Skeletal muscle satellite cell (primary cell): ENCODE data around the gene KLRC2.
A peak's percentile ranks its signal among the peaks of the same experiment; 100 is the strongest.
"Not testable (repeated sequence)": the region's sequence is repeated elsewhere in the genome, so short reads cannot be mapped to it uniquely, and the experiment has no call there.

Source experiments
- H3K27me3 ChIP-seq: 2 replicates; pipeline ENCODE4 v1.7.0; 2013; ENCODE audit warnings: low read length; ENCODE audit not compliant: control insufficient read depth, insufficient read depth
- H3K36me3 ChIP-seq: 2 replicates; pipeline ENCODE4 v1.7.0; 2013; ENCODE audit warnings: mild to moderate bottlenecking, control low read depth, low read length; ENCODE audit not compliant: insufficient read depth
- H3K4me1 ChIP-seq: 2 replicates; pipeline ENCODE4 v1.7.0; 2013; ENCODE audit warnings: low read length; ENCODE audit not compliant: control insufficient read depth, insufficient read depth
- H3K4me2 ChIP-seq: 2 replicates; pipeline ENCODE4 v1.7.0; 2013; ENCODE audit warnings: mild to moderate bottlenecking, low read length
- H3K4me3 ChIP-seq: 2 replicates; pipeline ENCODE4 v1.7.0; 2013; ENCODE audit warnings: low read length
- H3K9ac ChIP-seq: 2 replicates; pipeline ENCODE4 v1.7.0; 2013; ENCODE audit warnings: mild to moderate bottlenecking, low read depth, low read length, moderate library complexity
- H3K9me3 ChIP-seq: replicated peaks from 2 replicates; pipeline ENCODE4 v1.7.0; 2013; ENCODE audit warnings: mild to moderate bottlenecking, control low read depth, low read length

KLRC2 gene

GRCh38 chr12:10388624-10389413, 47.0 kb downstream of the KLRC2 start:
- Histone ChIP-seq H3K27me3 (no peaks in the 10 kb centered on the region), H3K9ac (no peak overlapping the region), H3K9me3 (no peaks in the 10 kb centered on the region), H3K4me1 (peaks cover 44% of the 10 kb centered on the region), H3K4me3 (no peak overlapping the region), H3K4me2 (no peak overlapping the region), H3K36me3 (no peaks in the 10 kb centered on the region)

GRCh38 chr12:10387498-10387897, 48.3 kb downstream of the KLRC2 start:
- H3K4me1 ChIP-seq = peaks cover 36% of the 10 kb centered on the region
- H3K9ac ChIP-seq, H3K27me3 ChIP-seq, H3K4me3 ChIP-seq, H3K36me3 ChIP-seq, H3K9me3 ChIP-seq, H3K4me2 ChIP-seq: not testable (repeated sequence)

- Histone ChIP-seq H3K4me3 (no peak overlapping the region), H3K9me3 (no peaks in the 10 kb centered on the region), H3K4me1 (peaks cover 29% of the 10 kb centered on the region), H3K27me3 (no peaks in the 10 kb centered on the region), H3K4me2 (no peak overlapping the region), H3K9ac (no peak overlapping the region), H3K36me3 (no peaks in the 10 kb centered on the region)
These were observed 49.0 kb downstream of the KLRC2 start for GRCh38 chr12:10386857-10387256.

GRCh38 chr12:10385166-10385613, 50.6 kb downstream of the KLRC2 start:
- Histone ChIP-seq H3K9me3 (no peaks in the 10 kb centered on the region), H3K36me3 (no peaks in the 10 kb centered on the region), H3K4me1 (peaks cover 25% of the 10 kb centered on the region), H3K4me2 (peak overlapping the region; percentile 46), H3K9ac (no peak overlapping the region), H3K4me3 (no peak overlapping the region), H3K27me3 (no peaks in the 10 kb centered on the region)

- Histone ChIP-seq H3K4me2 (no peak overlapping the region), H3K4me3 (no peak overlapping the region), H3K9me3 (no peaks in the 10 kb centered on the region), H3K4me1 (peaks cover 25% of the 10 kb centered on the region), H3K27me3 (no peaks in the 10 kb centered on the region), H3K36me3 (no peaks in the 10 kb centered on the region), H3K9ac (no peak overlapping the region)
These were observed 51.6 kb downstream of the KLRC2 start for GRCh38 chr12:10384191-10384590.

- Histone ChIP-seq H3K9me3 (no peaks in the 10 kb centered on the region), H3K9ac (no peak overlapping the region), H3K4me1 (peaks cover 29% of the 10 kb centered on the region), H3K4me2 (no peak overlapping the region), H3K4me3 (no peak overlapping the region), H3K27me3 (no peaks in the 10 kb centered on the region), H3K36me3 (no peaks in the 10 kb centered on the region)
These were observed 53.7 kb downstream of the KLRC2 start for GRCh38 chr12:10381928-10382628.
